H9 (cell line): ENCODE results near the gene IP6K2. TPM values are rescaled to one million over a fixed set of nuclear protein-coding genes. Genes with fewer than 3 reads are reported as not detected.

ENCODE experiments used
- DNase-seq: peaks from one replicate; pipeline ENCODE4 v3.0.0-alpha.2; 2017
- H2AFZ ChIP-seq: one replicate; pipeline ENCODE4 v1.6.1; 2013; ENCODE audit warnings: mild to moderate bottlenecking, low read length, control low read depth, moderate library complexity
- H2AK5ac ChIP-seq: 2 replicates; pipeline ENCODE4 v1.6.1; 2013; ENCODE audit warnings: low read length, control low read depth, mixed read lengths; ENCODE audit not compliant: insufficient read length
- H2BK120ac ChIP-seq: one replicate; pipeline ENCODE4 v1.6.1; 2013; ENCODE audit warnings: low read depth, mild to moderate bottlenecking, low read length, control low read depth, inconsistent platforms; ENCODE audit not compliant: poor library complexity, severe bottlenecking
- H2BK12ac ChIP-seq: 2 replicates; pipeline ENCODE4 v1.6.1; 2013; ENCODE audit warnings: low read length, control low read depth, mixed read lengths, low read depth; ENCODE audit not compliant: insufficient read length
- H2BK15ac ChIP-seq: 2 replicates; pipeline ENCODE4 v1.6.1; 2013; ENCODE audit warnings: low read depth, low read length, control low read depth
- H2BK20ac ChIP-seq: one replicate; pipeline ENCODE4 v1.6.1; 2013; ENCODE audit warnings: low read depth, mild to moderate bottlenecking, low read length, control low read depth, inconsistent platforms; ENCODE audit not compliant: poor library complexity, severe bottlenecking
- H2BK5ac ChIP-seq: 2 replicates; pipeline ENCODE4 v1.6.1; 2013; ENCODE audit warnings: low read length, control low read depth, mixed read lengths; ENCODE audit not compliant: insufficient read length
- H3K14ac ChIP-seq: 2 replicates; pipeline ENCODE4 v1.6.1; 2013; ENCODE audit warnings: low read length, control low read depth; ENCODE audit not compliant: insufficient read depth
- H3K18ac ChIP-seq: 2 replicates; pipeline ENCODE4 v1.6.1; 2013; ENCODE audit warnings: low read depth, mild to moderate bottlenecking, mixed read lengths, low read length, control low read depth; ENCODE audit not compliant: insufficient read length
- H3K23ac ChIP-seq: 2 replicates; pipeline ENCODE4 v1.6.1; 2013; ENCODE audit warnings: low read length, control low read depth, mixed read lengths, low read depth; ENCODE audit not compliant: insufficient read length
- H3K23me2 ChIP-seq: 2 replicates; pipeline ENCODE4 v1.6.1; 2013; ENCODE audit warnings: low read depth, mild to moderate bottlenecking, mixed read lengths, low read length, control low read depth; ENCODE audit not compliant: insufficient read length, poor library complexity, severe bottlenecking
- H3K27ac ChIP-seq: 2 replicates; pipeline ENCODE4 v1.5.1; 2013; ENCODE audit warnings: low read length, control low read depth, mixed read lengths, low read depth; ENCODE audit not compliant: insufficient read length
- H3K27me3 ChIP-seq: 2 replicates; pipeline ENCODE4 v1.6.1; 2013; ENCODE audit warnings: low read length, control low read depth, inconsistent platforms; ENCODE audit not compliant: insufficient read depth
- H3K4ac ChIP-seq: 2 replicates; pipeline ENCODE4 v1.6.1; 2013; ENCODE audit warnings: low read depth, mild to moderate bottlenecking, control low read depth, inconsistent platforms, low read length, moderate library complexity
- H3K4me1 ChIP-seq: 2 replicates; pipeline ENCODE4 v1.6.1; 2013; ENCODE audit warnings: low read length, control low read depth, inconsistent platforms; ENCODE audit not compliant: insufficient read depth
- H3K4me2 ChIP-seq: 2 replicates; pipeline ENCODE4 v1.6.1; 2013; ENCODE audit warnings: low read length, control low read depth, mixed read lengths; ENCODE audit not compliant: insufficient read length, insufficient read depth
- H3K56ac ChIP-seq: 2 replicates; pipeline ENCODE4 v1.6.1; 2013; ENCODE audit warnings: low read depth, mild to moderate bottlenecking, mixed read lengths, low read length, control low read depth; ENCODE audit not compliant: insufficient read length
- H3K79me1 ChIP-seq: 2 replicates; pipeline ENCODE4 v1.6.1; 2013; ENCODE audit warnings: low read depth, mild to moderate bottlenecking, moderate library complexity, low read length, control low read depth, inconsistent platforms; ENCODE audit not compliant: insufficient read depth, poor library complexity, severe bottlenecking
- H3K79me2 ChIP-seq: 2 replicates; pipeline ENCODE4 v1.6.1; 2013; ENCODE audit warnings: low read length, control low read depth, inconsistent platforms; ENCODE audit not compliant: insufficient read depth
- H3K9ac ChIP-seq: 2 replicates; pipeline ENCODE4 v1.6.1; 2013; ENCODE audit warnings: low read length, control low read depth, mixed read lengths; ENCODE audit not compliant: insufficient read length; ENCODE audit errors: extremely low read depth
- H3K9me3 ChIP-seq: one replicate; pipeline ENCODE4 v1.6.1; 2013; ENCODE audit warnings: low read depth, low read length, inconsistent platforms; ENCODE audit not compliant: control insufficient read depth
- H3T11ph ChIP-seq: one replicate; pipeline ENCODE4 v1.6.1; 2013; ENCODE audit warnings: mild to moderate bottlenecking, low read length, control low read depth, inconsistent platforms
- H4K20me1 ChIP-seq: one replicate; pipeline ENCODE4 v1.6.1; 2013; ENCODE audit not compliant: control insufficient read depth, insufficient read length, insufficient read depth
- H4K5ac ChIP-seq: 2 replicates; pipeline ENCODE4 v1.6.1; 2013; ENCODE audit warnings: low read depth, mild to moderate bottlenecking, mixed read lengths, low read length, control low read depth; ENCODE audit not compliant: insufficient read length
- H4K8ac ChIP-seq: replicated peaks from 2 replicates; pipeline ENCODE4 v1.6.1; 2013; ENCODE audit warnings: low read length, control low read depth, mixed read lengths, low read depth; ENCODE audit not compliant: insufficient read length
- H4K91ac ChIP-seq: 2 replicates; pipeline ENCODE4 v1.6.1; 2013; ENCODE audit warnings: low read depth, mild to moderate bottlenecking, moderate library complexity, mixed read lengths, low read length, control low read depth; ENCODE audit not compliant: insufficient read length
- H3K27ac Mint-ChIP-seq, 3 experiments: 2 replicates in 2 of 3; 3 replicates in 1 of 3; pipeline ENCODE4 v1.8.0; 2020 to 2021; ENCODE audit warnings: mixed read lengths in 3 of 3, mild to moderate bottlenecking in 1 of 3, moderate library complexity in 1 of 3
- H3K27me3 Mint-ChIP-seq: 2 replicates; pipeline ENCODE4 v1.8.0; 2021; ENCODE audit warnings: low read depth, mild to moderate bottlenecking, moderate library complexity, mixed read lengths
- H3K36me3 Mint-ChIP-seq, 3 experiments: 2 replicates in 2 of 3; 3 replicates in 1 of 3; pipeline ENCODE4 v1.8.0; 2020 to 2021; ENCODE audit warnings: low read depth in 3 of 3, mixed read lengths in 3 of 3; ENCODE audit not compliant: insufficient read depth in 1 of 3
- H3K4me1 Mint-ChIP-seq, 2 experiments: 2 replicates each; pipeline ENCODE4 v1.8.0; 2020; ENCODE audit warnings: mixed read lengths in 2 of 2
- H3K4me3 Mint-ChIP-seq, 2 experiments: 2 replicates in 1 of 2; 3 replicates in 1 of 2; pipeline ENCODE4 v1.8.0; 2020 to 2021; ENCODE audit warnings: mild to moderate bottlenecking in 2 of 2, mixed read lengths in 2 of 2, moderate library complexity in 1 of 2
- H3K9me3 Mint-ChIP-seq, 2 experiments: 2 replicates in 1 of 2; 3 replicates in 1 of 2; pipeline ENCODE4 v1.8.0; 2020; ENCODE audit warnings: mild to moderate bottlenecking in 2 of 2, mixed read lengths in 2 of 2, moderate library complexity in 1 of 2
- WGBS: extraction: QIAGEN DNeasy Blood & Tissue Kit; methylation state at CpG from one replicate; pipeline ENCODE4 v1.1.7; 2013; ENCODE audit warnings: missing lambda C conversion rate, low lambda C conversion rate, mixed read lengths; ENCODE audit not compliant: insufficient read length; ENCODE audit errors: extremely low coverage; 5-methylcytosine and 5-hydroxymethylcytosine counted together
- total RNA-seq: library from RNA; stranded (reverse); gene quantifications from 2 replicates; pipeline ENCODE4 v1.2.1, GENCODE V29; 2021
- TF ChIP-seq, protein P1 (sequence below): fragments of 200-600 bp; sonication (generic); conservative IDR thresholded peaks from 3 replicates; pipeline ENCODE4 v1.8.0; 2021; ENCODE audit warnings: antibody characterized with exemption, mild to moderate bottlenecking

IP6K2 gene
- total RNA-seq, 1 experiment from 2014 or later, result 94.7 TPM

GRCh38 chr3:48660800-48661400, 56.1 kb downstream of the IP6K2 start:
- Mint-ChIP-seq H3K4me1 (peaks cover 16 to 25% of the 10 kb centered on the region in 2 experiments), H3K4me3 (peak overlapping the region; percentile 14 to 84; a peak in 2 of 5 replicates), H3K27ac (no peak overlapping the region), H3K9me3 (peaks cover 2 to 3% of the 10 kb centered on the region in 2 experiments; a peak in 2 of 5 replicates), H3K36me3 (peaks cover 23 to 37% (median 30%) of the 10 kb centered on the region in 3 experiments), H3K27me3 (peaks cover 4% of the 10 kb centered on the region; the same call in 1 of the 2 replicates)
- no peaks in the 10 kb centered on the region for H3K79me2 ChIP-seq
- no peak overlapping the region for H2BK20ac ChIP-seq
- no peak overlapping the region for H3K56ac ChIP-seq
- no peak overlapping the region for H4K91ac ChIP-seq
- peak overlapping the region; percentile 63 for H3K4me2 ChIP-seq
- no peak overlapping the region for H3K9ac ChIP-seq
- no peaks in the 10 kb centered on the region for H3K4me1 ChIP-seq
- no peak overlapping the region for H2AFZ ChIP-seq
- whole genome bisulfite sequencing, result no CpG with 5 or more reads among the region's 61 CpGs
- no peak overlapping the region for H2AK5ac ChIP-seq
- no peaks in the 10 kb centered on the region for H3K27me3 ChIP-seq
- H2BK120ac ChIP-seq, result no peak overlapping the region
- H3K14ac ChIP-seq, result no peak overlapping the region
- H4K20me1 ChIP-seq, result no peaks in the 10 kb centered on the region
- H3K4ac ChIP-seq, result no peak overlapping the region
- H3T11ph ChIP-seq, result no peak overlapping the region
- no peak overlapping the region for H2BK15ac ChIP-seq
- no peak overlapping the region for H4K5ac ChIP-seq
- no peaks in the 10 kb centered on the region for H3K79me1 ChIP-seq
- no peak overlapping the region for H3K18ac ChIP-seq
- H2BK5ac ChIP-seq, result no peak overlapping the region
- H3K9me3 ChIP-seq, result no peaks in the 10 kb centered on the region
- TF ChIP-seq, protein P1, sequence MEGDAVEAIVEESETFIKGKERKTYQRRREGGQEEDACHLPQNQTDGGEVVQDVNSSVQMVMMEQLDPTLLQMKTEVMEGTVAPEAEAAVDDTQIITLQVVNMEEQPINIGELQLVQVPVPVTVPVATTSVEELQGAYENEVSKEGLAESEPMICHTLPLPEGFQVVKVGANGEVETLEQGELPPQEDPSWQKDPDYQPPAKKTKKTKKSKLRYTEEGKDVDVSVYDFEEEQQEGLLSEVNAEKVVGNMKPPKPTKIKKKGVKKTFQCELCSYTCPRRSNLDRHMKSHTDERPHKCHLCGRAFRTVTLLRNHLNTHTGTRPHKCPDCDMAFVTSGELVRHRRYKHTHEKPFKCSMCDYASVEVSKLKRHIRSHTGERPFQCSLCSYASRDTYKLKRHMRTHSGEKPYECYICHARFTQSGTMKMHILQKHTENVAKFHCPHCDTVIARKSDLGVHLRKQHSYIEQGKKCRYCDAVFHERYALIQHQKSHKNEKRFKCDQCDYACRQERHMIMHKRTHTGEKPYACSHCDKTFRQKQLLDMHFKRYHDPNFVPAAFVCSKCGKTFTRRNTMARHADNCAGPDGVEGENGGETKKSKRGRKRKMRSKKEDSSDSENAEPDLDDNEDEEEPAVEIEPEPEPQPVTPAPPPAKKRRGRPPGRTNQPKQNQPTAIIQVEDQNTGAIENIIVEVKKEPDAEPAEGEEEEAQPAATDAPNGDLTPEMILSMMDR, result no peak
- no peak overlapping the region for H3K23ac ChIP-seq
- H2BK12ac ChIP-seq, result no peak overlapping the region
- no peak for DNase-seq
- H3K27ac ChIP-seq, result no peak overlapping the region
- H4K8ac ChIP-seq, result no peak overlapping the region
- peaks cover 18% of the 10 kb centered on the region for H3K23me2 ChIP-seq
